GM12891 (cell line): ENCODE data around the gene TTC23.

ENCODE experiments used
- POLR2A ChIP-seq: IDR thresholded peaks from 2 replicates; pipeline ENCODE4 v1.6.1; 2011; ENCODE audit warnings: low read depth, low read length, control low read depth
- POLR2AphosphoS5 ChIP-seq: IDR thresholded peaks from 2 replicates; pipeline ENCODE4 v1.6.1; 2011; ENCODE audit warnings: low read depth, low read length, control low read depth
- POU2F2 ChIP-seq: IDR thresholded peaks from 2 replicates; pipeline ENCODE4 v1.6.1; 2011; ENCODE audit warnings: low read depth, mild to moderate bottlenecking, control low read depth, low read length, moderate library complexity
- SPI1 ChIP-seq: IDR thresholded peaks from 2 replicates; pipeline ENCODE4 v1.6.1; 2011; ENCODE audit warnings: low read depth, low read length, control low read depth
- TAF1 ChIP-seq: IDR thresholded peaks from 2 replicates; pipeline ENCODE4 v1.6.1; 2011; ENCODE audit warnings: low read depth, low read length, control low read depth

DNA sequence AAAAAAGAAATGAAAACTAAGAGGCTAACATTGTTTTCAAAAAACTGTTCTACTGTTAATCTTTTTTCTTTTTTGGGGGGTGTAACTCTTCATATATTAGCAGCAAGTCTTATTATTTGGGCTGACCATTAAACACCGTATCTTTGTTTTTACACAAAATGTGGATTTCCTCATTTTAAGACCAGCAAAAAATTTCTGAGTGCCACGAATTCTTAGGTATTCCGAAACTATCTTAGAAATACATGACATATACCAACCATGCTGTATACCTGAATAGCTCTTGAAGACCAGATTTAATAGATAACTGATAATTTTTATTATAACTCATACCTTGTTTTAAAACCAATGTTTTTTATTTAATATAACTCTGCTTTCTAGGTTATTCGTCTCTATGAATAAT, 620 bp upstream of the TTC23 start:
- TF ChIP-seq POLR2AphosphoS5 (no peak), POLR2A (no peak), POU2F2 (no peak), TAF1 (no peak), SPI1 (no peak)
